ENCODE data around the gene AUH.

DNA sequence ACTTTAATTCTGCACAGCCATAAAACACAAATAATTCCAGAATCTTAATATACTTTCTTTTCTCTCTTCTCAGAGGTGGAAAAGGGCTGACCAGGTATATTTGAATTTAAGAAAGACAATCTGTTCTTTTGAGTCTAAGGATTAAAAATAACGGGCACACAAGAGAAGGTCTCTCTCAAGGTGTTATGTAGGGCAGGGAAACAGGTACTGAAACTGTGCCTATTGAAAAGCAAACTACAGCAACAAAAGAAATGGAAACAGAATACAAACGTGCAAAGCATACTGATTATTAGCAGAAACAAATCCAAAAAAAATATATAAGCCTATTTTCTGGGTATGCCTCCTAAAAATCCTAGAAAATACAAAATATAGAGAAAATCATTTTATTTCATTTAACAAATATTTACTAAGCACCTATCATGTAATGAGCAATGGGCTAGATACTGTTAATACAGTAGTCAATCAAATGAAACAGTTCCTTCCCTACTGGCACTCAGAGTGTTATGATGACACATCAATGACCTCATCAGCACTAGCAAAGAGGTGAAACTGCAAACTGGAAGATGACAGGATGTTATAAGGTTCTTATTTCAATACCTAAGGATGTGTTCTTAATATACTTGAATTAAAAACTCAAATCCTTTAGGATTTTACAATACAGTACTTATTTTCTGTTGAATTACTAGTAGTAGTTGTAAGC, 87.7 kb downstream of the AUH start:
- TF ChIP-seq, protein P1, sequence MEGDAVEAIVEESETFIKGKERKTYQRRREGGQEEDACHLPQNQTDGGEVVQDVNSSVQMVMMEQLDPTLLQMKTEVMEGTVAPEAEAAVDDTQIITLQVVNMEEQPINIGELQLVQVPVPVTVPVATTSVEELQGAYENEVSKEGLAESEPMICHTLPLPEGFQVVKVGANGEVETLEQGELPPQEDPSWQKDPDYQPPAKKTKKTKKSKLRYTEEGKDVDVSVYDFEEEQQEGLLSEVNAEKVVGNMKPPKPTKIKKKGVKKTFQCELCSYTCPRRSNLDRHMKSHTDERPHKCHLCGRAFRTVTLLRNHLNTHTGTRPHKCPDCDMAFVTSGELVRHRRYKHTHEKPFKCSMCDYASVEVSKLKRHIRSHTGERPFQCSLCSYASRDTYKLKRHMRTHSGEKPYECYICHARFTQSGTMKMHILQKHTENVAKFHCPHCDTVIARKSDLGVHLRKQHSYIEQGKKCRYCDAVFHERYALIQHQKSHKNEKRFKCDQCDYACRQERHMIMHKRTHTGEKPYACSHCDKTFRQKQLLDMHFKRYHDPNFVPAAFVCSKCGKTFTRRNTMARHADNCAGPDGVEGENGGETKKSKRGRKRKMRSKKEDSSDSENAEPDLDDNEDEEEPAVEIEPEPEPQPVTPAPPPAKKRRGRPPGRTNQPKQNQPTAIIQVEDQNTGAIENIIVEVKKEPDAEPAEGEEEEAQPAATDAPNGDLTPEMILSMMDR (IDR thresholded peaks at IDR 0.05): no peak
- TF ChIP-seq POLR2A (IDR thresholded peaks at IDR 0.05) (no peak), POLR2AphosphoS5 (IDR thresholded peaks at IDR 0.05) (no peak), EP300 (IDR thresholded peaks at IDR 0.05) (no peak)
